Stimulated activated CD8-positive, alpha-beta memory T cell treated with anti-CD3 and anti-CD28 coated beads, Interleukin-15, amount 100 ng/mL, for 48 hours (primary cell): Measurements from ENCODE around the gene CGREF1.
"Not testable (repeated sequence)": the region's sequence is repeated elsewhere in the genome, so short reads cannot be mapped to it uniquely, and the experiment has no call there.

Experiments
- DNase-seq, 2 donors: peaks; one replicate each; pipeline ENCODE4 v3.0.0-alpha.2; 2020; ENCODE audit warnings: low read depth in 2 of 2

Gene CGREF1

GRCh38 chr2:27111392-27112078, 7.4 kb downstream of the CGREF1 start:
- not testable (repeated sequence) for DNase-seq

DNA sequence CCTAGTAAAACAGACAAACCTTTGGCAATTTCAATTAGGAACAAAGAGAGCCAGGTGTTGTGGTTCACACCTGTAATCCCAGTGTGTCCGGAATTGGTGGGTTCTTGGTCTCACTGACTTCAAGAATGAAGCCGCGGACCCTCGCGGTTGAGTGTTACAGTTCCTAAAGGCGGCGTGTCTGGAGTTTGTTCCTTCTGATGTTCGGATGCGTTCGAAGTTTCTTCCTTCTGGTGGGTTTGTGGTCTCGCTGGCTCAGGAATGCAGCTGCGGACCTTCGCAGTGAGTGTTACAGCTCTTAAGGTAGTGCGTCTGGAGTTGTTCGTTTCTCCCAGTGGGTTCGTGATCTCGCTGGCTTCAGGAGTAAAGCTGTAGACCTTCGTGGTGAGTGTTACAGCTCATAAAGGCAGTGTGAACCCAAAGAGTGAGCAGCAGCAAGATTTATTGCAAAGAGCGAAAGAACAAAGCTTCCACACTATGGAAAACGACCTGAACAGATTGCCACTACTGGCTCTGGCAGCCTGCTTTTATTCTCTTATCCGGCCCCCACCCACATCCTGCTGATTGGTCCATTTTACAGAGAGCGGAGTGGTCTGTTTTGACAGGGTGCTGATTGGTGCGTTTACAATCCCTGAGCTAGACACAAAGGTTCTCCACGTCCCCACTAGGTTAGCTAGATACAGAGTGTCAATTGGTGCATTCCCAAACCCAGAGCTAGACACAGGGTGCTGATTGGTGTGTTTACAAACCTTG, 8.2 kb downstream of the CGREF1 start:
- DNase-seq, result not testable (repeated sequence)

- no peak for DNase-seq
Measured at GRCh38 chr2:27109083-27109482, 9.8 kb downstream of the CGREF1 start.

GRCh38 chr2:27108221-27108620, 10.7 kb downstream of the CGREF1 start:
- DNase-seq, result no peak

DNA sequence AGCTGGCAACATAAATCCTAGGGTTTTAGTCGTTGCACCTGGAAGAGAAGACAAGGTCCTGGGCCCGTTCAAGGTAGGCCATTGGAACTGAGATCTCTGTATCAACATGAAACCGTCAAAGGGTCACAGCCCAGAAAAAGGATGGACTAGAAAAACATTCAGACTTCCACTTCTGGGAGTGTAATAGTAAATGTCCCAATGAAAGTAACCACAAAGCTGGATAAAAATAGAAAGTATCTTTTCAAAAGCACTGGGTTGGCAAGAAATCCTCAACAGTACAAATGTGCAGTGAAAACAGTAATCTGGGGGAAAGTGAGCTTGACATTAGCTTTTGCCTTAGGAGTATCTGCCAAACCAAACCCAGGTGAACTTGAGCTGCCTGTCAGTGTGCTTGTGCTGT, 12.9 kb downstream of the CGREF1 start:
- no peak for DNase-seq

DNA sequence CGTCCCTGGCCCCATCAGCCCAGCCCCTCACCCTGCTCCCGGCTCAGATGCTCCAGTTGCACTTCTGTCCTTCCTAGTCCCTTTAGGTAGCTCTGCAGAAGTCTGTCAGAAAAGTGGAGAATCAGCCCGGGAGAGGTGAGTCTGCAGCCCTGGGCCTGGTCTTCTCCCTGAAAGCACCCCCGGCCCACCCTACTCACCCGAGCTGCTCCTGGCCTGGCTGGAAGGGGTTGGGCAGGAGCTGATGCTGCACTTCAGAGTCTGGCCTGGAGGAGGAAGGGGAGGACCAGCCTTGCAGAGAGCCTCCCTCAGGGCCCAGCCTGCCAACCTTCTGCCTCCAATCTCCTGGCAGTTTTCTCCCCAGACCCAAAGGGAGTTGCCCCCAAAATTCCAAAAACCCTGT, 16.6 kb downstream of the CGREF1 start:
- DNase-seq, result no peak

- DNase-seq, result no peak
Measured at GRCh38 chr2:27100036-27100435, 18.9 kb downstream of the CGREF1 start.

DNA sequence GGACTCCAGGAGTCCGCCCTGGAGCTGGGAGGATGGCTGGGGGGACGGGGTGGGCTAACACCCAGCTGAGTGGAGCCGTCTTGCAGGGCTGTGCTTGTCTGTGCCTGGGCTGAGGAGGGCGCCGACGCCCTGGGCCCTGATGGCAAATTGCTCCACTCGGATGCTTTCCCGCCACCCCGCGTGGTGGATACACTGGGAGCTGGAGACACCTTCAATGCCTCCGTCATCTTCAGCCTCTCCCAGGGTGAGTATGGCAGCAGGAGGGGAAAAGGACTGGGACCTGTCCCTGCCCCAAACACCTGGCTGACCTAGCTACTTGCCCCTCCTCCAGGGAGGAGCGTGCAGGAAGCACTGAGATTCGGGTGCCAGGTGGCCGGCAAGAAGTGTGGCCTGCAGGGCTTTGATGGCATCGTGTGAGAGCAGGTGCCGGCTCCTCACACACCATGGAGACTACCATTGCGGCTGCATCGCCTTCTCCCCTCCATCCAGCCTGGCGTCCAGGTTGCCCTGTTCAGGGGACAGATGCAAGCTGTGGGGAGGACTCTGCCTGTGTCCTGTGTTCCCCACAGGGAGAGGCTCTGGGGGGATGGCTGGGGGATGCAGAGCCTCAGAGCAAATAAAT, 19.5 kb downstream of the CGREF1 start:
- no peak for DNase-seq

DNA sequence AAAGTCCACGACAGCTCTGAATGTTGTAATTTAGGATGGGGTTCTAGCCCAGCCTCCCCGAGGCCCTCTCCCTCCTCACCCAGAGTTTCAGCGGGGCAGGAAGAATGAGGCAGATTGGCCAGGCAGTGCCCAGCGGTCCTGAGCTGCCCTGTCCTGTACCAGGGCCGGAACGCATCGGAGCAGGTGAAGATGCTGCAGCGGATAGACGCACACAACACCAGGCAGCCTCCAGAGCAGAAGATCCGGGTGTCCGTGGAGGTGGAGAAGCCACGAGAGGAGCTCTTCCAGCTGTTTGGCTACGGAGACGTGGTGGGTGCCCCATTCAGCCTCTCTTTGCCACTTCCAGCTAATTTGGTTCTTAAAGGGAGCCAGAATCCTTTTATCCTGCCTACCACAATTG, 21.6 kb downstream of the CGREF1 start:
- DNase-seq, result no peak

DNA sequence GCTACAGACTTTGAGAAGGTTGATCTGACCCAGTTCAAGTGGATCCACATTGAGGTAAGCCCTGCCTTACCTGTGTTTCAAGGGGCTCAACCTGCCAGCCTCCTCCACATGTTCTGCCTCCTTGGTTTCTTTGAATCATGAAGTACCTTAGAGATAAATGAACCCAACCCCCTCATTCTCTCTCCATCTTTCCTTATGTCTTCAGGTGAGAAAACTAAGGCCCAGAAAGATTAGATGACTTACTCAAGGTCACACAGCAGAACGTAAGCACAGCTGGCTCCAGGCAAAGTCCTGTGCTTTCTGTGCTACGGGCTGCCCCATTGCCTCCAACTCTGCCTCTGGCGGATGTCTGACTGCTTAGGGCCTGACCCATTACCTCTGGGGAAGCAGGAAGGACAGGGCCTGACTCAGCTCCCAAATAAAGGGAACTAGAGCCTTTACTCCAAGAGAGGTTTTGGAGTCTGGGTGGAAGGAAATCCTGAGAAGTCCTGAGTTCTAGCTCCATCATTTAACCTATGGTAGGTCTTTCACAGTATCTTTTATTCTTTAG, 22.1 kb downstream of the CGREF1 start:
- DNase-seq, result no peak

GRCh38 chr2:27095745-27096651, 22.9 kb downstream of the CGREF1 start:
- no peak for DNase-seq

GRCh38 chr2:27095427-27095744, 23.5 kb downstream of the CGREF1 start:
- DNase-seq, result no peak

DNA sequence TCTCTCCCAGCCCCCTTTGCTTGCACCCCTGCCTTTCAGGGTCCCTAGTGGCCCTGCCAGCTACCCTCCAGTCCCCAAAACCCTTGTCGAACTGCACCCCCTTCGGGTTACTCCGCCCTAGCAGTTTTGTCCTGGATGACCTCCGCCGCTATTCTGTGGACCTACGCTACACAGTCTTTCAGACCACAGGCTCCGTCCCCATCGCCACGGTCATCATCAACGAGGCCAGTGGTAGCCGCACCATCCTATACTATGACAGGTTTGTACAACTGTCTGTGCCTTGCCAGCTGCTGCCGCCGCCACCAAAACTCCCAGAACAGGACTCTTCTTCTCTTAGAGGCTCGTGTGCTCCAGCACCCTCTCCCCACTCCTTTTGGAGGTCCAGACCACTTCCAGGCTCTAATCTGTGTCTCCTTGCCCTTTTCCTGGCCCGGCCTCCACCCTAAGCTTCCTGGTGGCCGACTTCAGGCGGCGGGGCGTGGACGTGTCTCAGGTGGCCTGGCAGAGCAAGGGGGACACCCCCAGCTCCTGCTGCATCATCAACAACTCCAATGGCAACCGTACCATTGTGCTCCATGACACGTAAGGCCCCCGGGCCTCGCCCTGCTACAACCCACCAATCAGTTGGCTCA, 24.5 kb downstream of the CGREF1 start:
- DNase-seq, result no peak

DNA sequence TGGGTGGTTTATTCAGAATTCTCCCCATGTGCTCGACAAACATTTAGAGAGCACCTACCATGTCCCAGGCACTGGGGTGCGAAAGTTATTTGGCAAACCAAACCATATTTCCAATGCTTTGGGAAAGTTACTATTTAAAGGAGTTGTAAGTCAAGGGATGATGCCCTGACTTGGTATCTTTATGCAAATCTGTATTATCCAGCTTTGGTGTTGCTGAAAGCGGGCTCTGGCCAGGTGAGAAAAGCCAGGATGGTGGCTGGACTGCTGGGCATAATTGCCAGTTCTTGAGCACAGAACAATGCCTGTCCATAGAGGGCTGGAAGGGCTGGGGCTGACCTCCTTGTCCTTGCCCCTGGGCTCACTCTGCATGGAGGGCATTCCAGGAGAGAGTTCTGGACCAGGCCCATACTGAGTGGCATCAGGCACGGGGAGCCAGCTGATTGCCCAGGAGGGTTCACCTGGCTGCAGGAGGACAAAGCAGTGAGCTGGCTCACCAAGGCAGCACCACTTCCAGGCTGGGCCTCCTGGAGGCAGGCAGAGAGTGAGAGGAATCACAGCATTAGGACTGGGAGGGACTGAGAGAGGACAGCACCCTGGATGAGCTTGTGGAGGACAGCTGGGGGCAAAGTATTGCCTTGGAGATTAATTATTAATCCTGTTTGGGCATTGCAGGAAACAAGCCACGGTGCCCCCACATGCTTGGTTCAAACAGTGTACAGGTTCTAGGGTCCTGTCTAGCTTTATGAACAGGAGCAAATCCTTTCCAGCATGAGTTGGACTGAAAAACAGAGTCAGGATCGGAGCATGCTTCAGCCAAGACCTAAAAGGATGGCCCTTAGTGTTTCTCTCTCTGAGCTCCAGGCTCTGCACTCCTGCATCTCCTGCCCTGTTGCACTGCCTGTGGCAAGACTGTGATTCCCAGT, 25.2 kb downstream of the CGREF1 start:
- no peak for DNase-seq

DNA sequence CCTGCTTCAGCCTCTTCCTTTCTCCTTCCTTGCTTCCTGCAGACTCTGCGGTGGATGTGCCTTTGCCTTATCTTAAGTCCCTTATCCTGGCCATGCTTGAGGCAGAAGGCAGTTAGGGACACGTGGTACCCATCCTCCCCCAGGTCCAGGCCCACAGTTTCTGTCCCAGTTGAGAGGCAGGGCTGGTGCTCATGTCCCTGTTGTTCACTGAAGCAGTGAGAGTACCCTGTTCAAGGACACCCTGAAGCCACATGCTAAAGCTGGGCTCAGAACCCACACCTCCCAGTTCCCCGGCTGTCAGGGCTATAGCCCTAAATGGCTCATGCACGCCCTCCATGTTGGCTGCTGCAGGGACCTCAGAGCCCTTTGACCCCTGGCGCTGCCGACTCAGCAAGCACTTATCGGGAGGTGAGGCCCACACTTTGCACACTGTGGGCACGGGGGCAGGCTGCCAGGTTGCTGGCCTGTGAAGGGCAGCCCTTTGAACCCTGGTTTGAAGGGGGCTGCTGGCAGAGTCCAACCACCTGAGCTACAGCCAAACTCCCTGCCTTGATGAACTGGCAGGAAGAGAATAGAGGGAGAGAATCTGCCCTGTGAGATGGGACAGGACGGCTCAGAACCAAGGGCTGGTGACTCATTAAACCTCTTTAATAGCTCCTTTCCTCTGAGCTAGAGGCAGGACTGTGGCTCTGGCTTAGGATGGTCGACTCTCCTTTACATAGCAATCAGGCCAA, 26.1 kb downstream of the CGREF1 start:
- DNase-seq, result no peak

GRCh38 chr2:27091746-27092695, 26.9 kb downstream of the CGREF1 start:
- no peak for DNase-seq

DNA sequence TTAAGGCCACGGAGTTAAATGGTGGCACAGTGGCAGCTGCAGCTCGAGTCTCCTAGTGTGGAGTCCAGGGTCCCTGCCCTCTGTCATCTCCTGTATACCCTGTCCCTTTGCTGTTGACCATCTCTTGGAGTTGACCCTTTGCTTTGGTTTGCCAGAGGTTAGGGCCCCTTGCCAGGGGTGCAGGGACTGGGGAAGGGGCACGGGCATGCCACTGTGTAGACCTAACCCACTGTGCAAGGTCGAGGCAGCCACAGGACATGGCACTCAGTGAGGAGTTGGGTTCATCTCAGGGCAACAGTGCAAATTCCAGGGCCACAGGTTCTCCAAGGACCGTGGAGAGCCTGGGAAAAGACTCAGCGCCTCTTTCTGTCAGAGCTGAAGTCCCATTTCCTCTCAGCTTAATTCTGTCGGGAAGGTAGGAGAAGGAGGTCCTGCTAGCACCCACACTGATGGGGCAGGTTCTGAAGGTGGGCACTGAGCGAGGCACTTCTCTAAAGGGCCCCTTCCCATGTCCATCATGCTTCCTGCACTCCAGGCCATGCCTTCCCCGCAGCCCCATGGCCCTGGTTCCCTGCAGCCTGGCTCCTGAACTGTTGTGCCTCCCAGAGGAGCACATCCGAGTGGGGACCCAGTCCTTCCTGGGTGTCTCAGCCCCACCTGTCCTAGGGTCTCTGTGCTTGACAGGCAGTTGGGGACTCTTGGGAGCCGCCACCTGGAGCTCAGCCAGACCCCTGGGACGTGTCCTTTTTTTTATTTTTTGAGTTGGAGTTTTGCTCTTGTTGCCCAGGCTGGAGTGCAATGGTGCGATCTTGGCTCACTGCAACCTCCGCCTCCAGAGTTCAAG, 29.6 kb downstream of the CGREF1 start:
- no peak for DNase-seq
